NCI-H1436 treated with DMSO at 0.1 percent for 48 hours (cell line): ENCODE data around the gene CCDC102B.
"Not testable (repeated sequence)": the region's sequence is repeated elsewhere in the genome, so short reads cannot be mapped to it uniquely, and the experiment has no call there.

ENCODE experiments used
- DNase-seq: peaks from one replicate; lab custom pipeline; 2025; lab: John Stamatoyannopoulos, UW

CCDC102B gene

GRCh38 chr18:68983126-68983525 lies 185.2 kb downstream of the CCDC102B start:
- DNase-seq = no peak

GRCh38 chr18:68984342-68984741 lies 186.5 kb downstream of the CCDC102B start:
- DNase-seq = no peak

GRCh38 chr18:68985172-68985820 lies 187.4 kb downstream of the CCDC102B start:
- no peak for DNase-seq

- DNase-seq = no peak
These were observed 193.4 kb downstream of the CCDC102B start for GRCh38 chr18:68991286-68991685.

- DNase-seq = no peak
These were observed 195.0 kb downstream of the CCDC102B start for GRCh38 chr18:68992719-68993482.

GRCh38 chr18:68995675-68996074 lies 197.8 kb downstream of the CCDC102B start:
- no peak for DNase-seq

GRCh38 chr18:68997845-68998244 lies 200.0 kb downstream of the CCDC102B start:
- no peak for DNase-seq

- no peak for DNase-seq
These were observed 202.5 kb downstream of the CCDC102B start for GRCh38 chr18:69000366-69000765.

GRCh38 chr18:69002233-69002632 lies 204.4 kb downstream of the CCDC102B start:
- no peak for DNase-seq

GRCh38 chr18:69006212-69006611 lies 208.3 kb downstream of the CCDC102B start:
- DNase-seq = not testable (repeated sequence)

- DNase-seq = no peak
These were observed 210.7 kb downstream of the CCDC102B start for GRCh38 chr18:69008538-69008937.

- DNase-seq = no peak
These were observed 223.4 kb downstream of the CCDC102B start for GRCh38 chr18:69021211-69021805.

- DNase-seq = no peak
These were observed 224.5 kb downstream of the CCDC102B start for GRCh38 chr18:69022426-69022825.

GRCh38 chr18:69031571-69031970 lies 233.7 kb downstream of the CCDC102B start:
- no peak for DNase-seq

GRCh38 chr18:69032009-69032408 lies 234.1 kb downstream of the CCDC102B start:
- no peak for DNase-seq

GRCh38 chr18:69035756-69036155 lies 237.9 kb downstream of the CCDC102B start:
- DNase-seq = no peak

- DNase-seq = no peak
These were observed 246.3 kb downstream of the CCDC102B start for GRCh38 chr18:69044215-69044614.

- no peak for DNase-seq
These were observed 266.2 kb downstream of the CCDC102B start for GRCh38 chr18:69064063-69064462.

- DNase-seq = no peak
These were observed 269.2 kb downstream of the CCDC102B start for GRCh38 chr18:69067048-69067447.

- DNase-seq = no peak
These were observed 273.8 kb downstream of the CCDC102B start for GRCh38 chr18:69071680-69072079.

GRCh38 chr18:69081846-69082245 lies 284.0 kb downstream of the CCDC102B start:
- no peak for DNase-seq

- no peak for DNase-seq
These were observed 284.6 kb downstream of the CCDC102B start for GRCh38 chr18:69082499-69082898.

- no peak for DNase-seq
These were observed 288.1 kb downstream of the CCDC102B start for GRCh38 chr18:69085951-69086350.
